GM12878 (cell line): ENCODE data around the gene TSHZ1. TPM values are rescaled to one million over a fixed set of nuclear protein-coding genes. Genes with fewer than 3 reads are reported as not detected.

ENCODE experiments used
- ATAC-seq: fragments of 200-7000 bp; cut with Tn5 transposase; 3 replicates; pipeline ENCODE4 v1.9.1; 2020; ENCODE audit warnings: mild to moderate bottlenecking, moderate library complexity
- BruUV-seq: library from RNA; stranded (reverse); fragments of 400-500 nt; replicated peaks from 2 replicates; lab custom pipeline; 2021; lab: Mats Ljungman, UMichigan
- CTCF ChIA-PET: fragments of 300-600 bp; sonication (Branson Sonifier 250); formaldehyde crosslinking; extraction: SDS; loops from one replicate; lab custom pipeline; 2021; ENCODE audit warnings: inconsistent platforms; lab: Yijun Ruan, JAX
- POLR2A ChIA-PET: fragments of 350-600 bp; formaldehyde crosslinking; extraction: SDS; loops from one replicate; lab custom pipeline; 2021; ENCODE audit warnings: inconsistent platforms; lab: Charles Lee
- RAD21 ChIA-PET: fragments of 300-600 bp; sonication (Branson Sonifier 250); formaldehyde crosslinking; loops from one replicate; lab custom pipeline; 2023; ENCODE audit warnings: antibody characterized with exemption; ENCODE audit not compliant: unreplicated experiment; lab: Charles Lee
- SMC1A ChIA-PET: fragments of 300-600 bp; sonication (Branson Sonifier 250); formaldehyde crosslinking; loops from one replicate; lab custom pipeline; 2023; ENCODE audit not compliant: unreplicated experiment, uncharacterized antibody; lab: Charles Lee
- DNase-seq: peaks from one replicate; pipeline ENCODE4 v3.0.0-alpha.2; 2011; ENCODE audit warnings: low read depth, low spot score
- FAIRE-seq: peaks from 3 replicates; lab custom pipeline; 2011; peaks lifted over from hg19 to GRCh38; lab: Jason Lieb, UNC
- H2AFZ ChIP-seq: 2 replicates; pipeline ENCODE4 v1.6.0; 2011; ENCODE audit warnings: low read depth, low read length, control low read depth; ENCODE audit not compliant: control insufficient read depth
- H3K27ac ChIP-seq: 2 replicates; pipeline ENCODE4 v1.5.1; 2011; ENCODE audit warnings: control low read depth; ENCODE audit not compliant: control insufficient read depth, insufficient read depth
- H3K27me3 ChIP-seq, 2 experiments: replicated peaks in 1 of 2; 2 replicates each; pipeline versions ENCODE4 v1.6.0 to v1.6.1; 2011; ENCODE audit warnings: low read length in 1 of 2; ENCODE audit not compliant: control insufficient read depth in 2 of 2, insufficient read depth in 2 of 2
- H3K36me3 ChIP-seq, 2 experiments: 2 replicates each; pipeline ENCODE4 v1.5.1; 2011; ENCODE audit warnings: low read length in 1 of 2; ENCODE audit not compliant: control insufficient read depth in 2 of 2, insufficient read depth in 2 of 2
- H3K4me1 ChIP-seq: 2 replicates; pipeline ENCODE4 v1.6.1; 2011; ENCODE audit warnings: mild to moderate bottlenecking, low read length, moderate library complexity, mixed read lengths; ENCODE audit not compliant: control insufficient read depth, insufficient read depth
- H3K4me2 ChIP-seq: 2 replicates; pipeline ENCODE4 v1.6.0; 2011; ENCODE audit warnings: control low read depth; ENCODE audit not compliant: control insufficient read depth, insufficient read depth
- H3K4me3 ChIP-seq: fragments of 200-600 bp; sonication (generic); 2 replicates; pipeline ENCODE4 v1.5.1; 2016
- H3K79me2 ChIP-seq: 2 replicates; pipeline ENCODE4 v1.6.0; 2011; ENCODE audit warnings: low read length; ENCODE audit not compliant: control insufficient read depth, insufficient read depth
- H3K9ac ChIP-seq: 2 replicates; pipeline ENCODE4 v1.8.0; 2011; ENCODE audit warnings: low read length, control low read depth, mixed read lengths; ENCODE audit not compliant: control insufficient read depth, insufficient read depth
- H3K9me3 ChIP-seq: replicated peaks from 3 replicates; pipeline ENCODE4 v1.5.1; 2011; ENCODE audit warnings: mild to moderate bottlenecking, low read length; ENCODE audit not compliant: control insufficient read depth, insufficient read depth
- H4K20me1 ChIP-seq: 2 replicates; pipeline ENCODE4 v1.6.0; 2011; ENCODE audit not compliant: control insufficient read depth, insufficient read depth
- CBFB ChIP-seq: IDR thresholded peaks from 2 replicates; pipeline ENCODE4 v1.6.1; 2016; ENCODE audit warnings: antibody characterized with exemption, low read depth
- ETV6 ChIP-seq, 2 experiments: fragments of 450-650 bp in 1 of 2; IDR thresholded peaks in 1 of 2; conservative IDR thresholded peaks in 1 of 2; 2 replicates each; pipeline ENCODE4 v1.6.1; 2014; ENCODE audit warnings: antibody characterized with exemption in 1 of 2, borderline replicate concordance in 1 of 2, low read depth in 1 of 2, mild to moderate bottlenecking in 1 of 2, moderate library complexity in 1 of 2
- FOS ChIP-seq: IDR thresholded peaks from 3 replicates; pipeline ENCODE4 v1.6.1; 2011; ENCODE audit warnings: borderline replicate concordance; ENCODE audit not compliant: insufficient read length; ENCODE audit errors: extremely low read depth
- MXI1 ChIP-seq: fragments of 150-350 bp; IDR thresholded peaks from 2 replicates; pipeline ENCODE4 v1.6.1; 2011; ENCODE audit warnings: low read depth, mild to moderate bottlenecking, inconsistent platforms, low read length, improper control_type of control experiment
- NFYB ChIP-seq: IDR thresholded peaks from 2 replicates; pipeline ENCODE4 v1.6.1; 2011; ENCODE audit warnings: low read depth, mild to moderate bottlenecking, low read length, improper control_type of control experiment, moderate library complexity; ENCODE audit not compliant: insufficient read depth
- SMAD5 ChIP-seq: IDR thresholded peaks from 2 replicates; pipeline ENCODE4 v1.6.1; 2016; ENCODE audit warnings: antibody characterized with exemption, low read depth
- YBX1 ChIP-seq: fragments of 450-650 bp; IDR thresholded peaks from 2 replicates; pipeline ENCODE4 v1.6.1; 2016; ENCODE audit warnings: antibody characterized with exemption
- YY1 ChIP-seq: IDR thresholded peaks from 2 replicates; pipeline ENCODE4 v1.6.1; 2011; ENCODE audit warnings: low read depth, mild to moderate bottlenecking, low read length
- WGBS: methylation state at CpG from one replicate; pipeline ENCODE4 v1.1.6; 2016; ENCODE audit warnings: low lambda C conversion rate; ENCODE audit not compliant: insufficient replicate concordance, insufficient coverage; ENCODE audit errors: missing lambda C conversion rate; 5-methylcytosine and 5-hydroxymethylcytosine counted together
- in situ Hi-C: fragments of 300-500 bp; cut with MboI; formaldehyde crosslinking; loops from 9 replicates; pipeline ENCODE4 v1.14.3; 2018; ENCODE audit warnings: mixed read lengths
- intact Hi-C: fragments of 100-400 bp; cut with micrococcal nuclease; formaldehyde crosslinking; loops from one replicate; pipeline ENCODE4 v1.14.2; 2022; ENCODE audit not compliant: unreplicated experiment
- polyA plus RNA-seq, 11 experiments: library from polyadenylated mRNA; depleted of rRNA in 4 of 11; unstranded in 6 of 11; stranded (reverse) in 5 of 11; fragments of >200 nt; fragmentation: Nextera tagmentation in 4 of 11; fragmentation: Illumina TruSeq in 1 of 11; extraction: Ambion mirVana in 4 of 11; extraction: Trizol in 1 of 11; gene quantifications; 1 replicate in 1 of 11; 2 replicates in 10 of 11; pipeline versions ENCODE4 v1.2.1 to v1.2.3, GENCODE V29; 2011 to 2016; ENCODE audit warnings: inconsistent platforms in 2 of 11, missing spikeins in 2 of 11, low read depth in 1 of 11
- total RNA-seq, 4 experiments: library from RNA; depleted of rRNA in 3 of 4; stranded (reverse); fragments of >200 nt in 3 of 4; fragmentation: Illumina TruSeq in 1 of 4; extraction: Trizol in 1 of 4; gene quantifications; 2 replicates each; pipeline versions ENCODE4 v1.2.1 to v1.2.3, GENCODE V29; 2013 to 2021
- TF ChIP-seq, protein P1 (sequence below): fragments of 450-650 bp; IDR thresholded peaks from 2 replicates; pipeline ENCODE4 v1.6.1; 2017; ENCODE audit warnings: low read depth, mild to moderate bottlenecking, moderate library complexity
- TF ChIP-seq, protein P2 (sequence below): fragments of 450-650 bp; formaldehyde crosslinking; IDR thresholded peaks from 2 replicates; pipeline ENCODE4 v1.5.0; 2022; ENCODE audit warnings: mild to moderate bottlenecking, missing genetic modification characterization
- TF ChIP-seq, protein P3 (sequence below): fragments of 450-650 bp; IDR thresholded peaks from 2 replicates; pipeline ENCODE4 v1.6.1; 2017; ENCODE audit warnings: mild to moderate bottlenecking
- TF ChIP-seq, protein P4 (sequence below): fragments of 450-650 bp; IDR thresholded peaks from 2 replicates; pipeline ENCODE4 v1.6.1; 2017; ENCODE audit warnings: mild to moderate bottlenecking, low read depth, inconsistent platforms; ENCODE audit not compliant: poor library complexity, severe bottlenecking

The TSHZ1 gene
- total and polyA plus RNA-seq, 10 of the 15 experiments (the other 5 are each of a cell fraction or from before 2014, with no cell fraction given), result 2.2 to 15.2 (median 5.1) TPM

DNA sequence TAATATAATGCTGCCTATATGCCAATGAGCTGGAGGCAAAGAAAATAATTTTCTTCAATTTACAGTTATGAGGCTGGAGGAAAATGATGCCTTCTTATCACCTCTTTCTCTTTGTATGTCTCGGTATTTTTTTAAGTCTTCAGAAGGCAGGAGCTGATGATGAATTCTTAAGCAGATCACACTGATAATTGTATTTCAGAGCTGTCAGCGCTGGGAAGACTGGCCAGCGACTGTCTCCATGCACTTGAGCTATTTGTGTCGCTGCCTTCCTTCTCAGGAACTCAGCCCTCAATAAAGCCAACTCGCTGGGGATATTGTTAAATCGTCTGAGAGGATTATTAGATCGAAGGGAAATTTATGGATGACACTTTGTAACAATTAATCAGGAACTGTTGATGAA lies 42.0 kb upstream of the TSHZ1 start (continued):
- no peak for TF ChIP-seq NFYB
- TF ChIP-seq, protein P1, sequence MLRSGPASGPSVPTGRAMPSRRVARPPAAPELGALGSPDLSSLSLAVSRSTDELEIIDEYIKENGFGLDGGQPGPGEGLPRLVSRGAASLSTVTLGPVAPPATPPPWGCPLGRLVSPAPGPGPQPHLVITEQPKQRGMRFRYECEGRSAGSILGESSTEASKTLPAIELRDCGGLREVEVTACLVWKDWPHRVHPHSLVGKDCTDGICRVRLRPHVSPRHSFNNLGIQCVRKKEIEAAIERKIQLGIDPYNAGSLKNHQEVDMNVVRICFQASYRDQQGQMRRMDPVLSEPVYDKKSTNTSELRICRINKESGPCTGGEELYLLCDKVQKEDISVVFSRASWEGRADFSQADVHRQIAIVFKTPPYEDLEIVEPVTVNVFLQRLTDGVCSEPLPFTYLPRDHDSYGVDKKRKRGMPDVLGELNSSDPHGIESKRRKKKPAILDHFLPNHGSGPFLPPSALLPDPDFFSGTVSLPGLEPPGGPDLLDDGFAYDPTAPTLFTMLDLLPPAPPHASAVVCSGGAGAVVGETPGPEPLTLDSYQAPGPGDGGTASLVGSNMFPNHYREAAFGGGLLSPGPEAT, result no peak
- TF ChIP-seq, protein P2, sequence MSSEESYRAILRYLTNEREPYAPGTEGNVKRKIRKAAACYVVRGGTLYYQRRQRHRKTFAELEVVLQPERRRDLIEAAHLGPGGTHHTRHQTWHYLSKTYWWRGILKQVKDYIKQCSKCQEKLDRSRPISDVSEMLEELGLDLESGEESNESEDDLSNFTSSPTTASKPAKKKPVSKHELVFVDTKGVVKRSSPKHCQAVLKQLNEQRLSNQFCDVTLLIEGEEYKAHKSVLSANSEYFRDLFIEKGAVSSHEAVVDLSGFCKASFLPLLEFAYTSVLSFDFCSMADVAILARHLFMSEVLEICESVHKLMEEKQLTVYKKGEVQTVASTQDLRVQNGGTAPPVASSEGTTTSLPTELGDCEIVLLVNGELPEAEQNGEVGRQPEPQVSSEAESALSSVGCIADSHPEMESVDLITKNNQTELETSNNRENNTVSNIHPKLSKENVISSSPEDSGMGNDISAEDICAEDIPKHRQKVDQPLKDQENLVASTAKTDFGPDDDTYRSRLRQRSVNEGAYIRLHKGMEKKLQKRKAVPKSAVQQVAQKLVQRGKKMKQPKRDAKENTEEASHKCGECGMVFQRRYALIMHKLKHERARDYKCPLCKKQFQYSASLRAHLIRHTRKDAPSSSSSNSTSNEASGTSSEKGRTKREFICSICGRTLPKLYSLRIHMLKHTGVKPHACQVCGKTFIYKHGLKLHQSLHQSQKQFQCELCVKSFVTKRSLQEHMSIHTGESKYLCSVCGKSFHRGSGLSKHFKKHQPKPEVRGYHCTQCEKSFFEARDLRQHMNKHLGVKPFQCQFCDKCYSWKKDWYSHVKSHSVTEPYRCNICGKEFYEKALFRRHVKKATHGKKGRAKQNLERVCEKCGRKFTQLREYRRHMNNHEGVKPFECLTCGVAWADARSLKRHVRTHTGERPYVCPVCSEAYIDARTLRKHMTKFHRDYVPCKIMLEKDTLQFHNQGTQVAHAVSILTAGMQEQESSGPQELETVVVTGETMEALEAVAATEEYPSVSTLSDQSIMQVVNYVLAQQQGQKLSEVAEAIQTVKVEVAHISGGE, result no peak

DNA sequence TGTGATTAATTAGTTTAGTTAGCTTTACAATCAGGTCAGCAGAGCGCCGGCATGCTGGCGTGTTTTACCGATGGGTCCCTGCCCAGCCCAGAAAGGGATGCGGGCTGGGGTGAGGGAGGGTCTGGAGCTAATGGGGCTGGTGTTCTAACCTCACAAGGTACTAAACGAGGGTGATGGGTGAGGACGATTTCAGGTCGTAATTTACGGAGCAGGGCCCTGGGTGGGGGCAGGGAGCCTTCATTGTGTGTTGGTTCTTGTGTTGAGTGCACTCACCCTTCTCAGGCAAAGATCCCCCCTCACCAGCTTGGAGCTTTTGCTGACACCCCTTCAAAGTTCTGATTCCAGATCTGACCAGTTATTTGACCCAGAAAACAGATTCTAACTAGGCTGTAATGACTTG lies 41.2 kb upstream of the TSHZ1 start:
- 66% methylated on average over 9 of the region's 9 CpGs for WGBS
- H3K4me2 ChIP-seq, result no peak overlapping the region
- H3K4me1 ChIP-seq, result peaks cover 15% of the 10 kb centered on the region
- TF ChIP-seq YY1 (no peak), YBX1 (no peak), SMAD5 (no peak), MXI1 (no peak), ETV6 (conservative IDR thresholded peaks at IDR 0.05 in 1 of 2, IDR thresholded peaks at IDR 0.05 in 1 of 2; ENCODE audit: borderline replicate concordance in 1 of 2, low read depth in 1 of 2) (no peak), CBFB (no peak), FOS (no peak)
- TF ChIP-seq, protein P3, sequence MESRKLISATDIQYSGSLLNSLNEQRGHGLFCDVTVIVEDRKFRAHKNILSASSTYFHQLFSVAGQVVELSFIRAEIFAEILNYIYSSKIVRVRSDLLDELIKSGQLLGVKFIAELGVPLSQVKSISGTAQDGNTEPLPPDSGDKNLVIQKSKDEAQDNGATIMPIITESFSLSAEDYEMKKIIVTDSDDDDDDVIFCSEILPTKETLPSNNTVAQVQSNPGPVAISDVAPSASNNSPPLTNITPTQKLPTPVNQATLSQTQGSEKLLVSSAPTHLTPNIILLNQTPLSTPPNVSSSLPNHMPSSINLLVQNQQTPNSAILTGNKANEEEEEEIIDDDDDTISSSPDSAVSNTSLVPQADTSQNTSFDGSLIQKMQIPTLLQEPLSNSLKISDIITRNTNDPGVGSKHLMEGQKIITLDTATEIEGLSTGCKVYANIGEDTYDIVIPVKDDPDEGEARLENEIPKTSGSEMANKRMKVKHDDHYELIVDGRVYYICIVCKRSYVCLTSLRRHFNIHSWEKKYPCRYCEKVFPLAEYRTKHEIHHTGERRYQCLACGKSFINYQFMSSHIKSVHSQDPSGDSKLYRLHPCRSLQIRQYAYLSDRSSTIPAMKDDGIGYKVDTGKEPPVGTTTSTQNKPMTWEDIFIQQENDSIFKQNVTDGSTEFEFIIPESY, result no peak
- TF ChIP-seq, protein P4, sequence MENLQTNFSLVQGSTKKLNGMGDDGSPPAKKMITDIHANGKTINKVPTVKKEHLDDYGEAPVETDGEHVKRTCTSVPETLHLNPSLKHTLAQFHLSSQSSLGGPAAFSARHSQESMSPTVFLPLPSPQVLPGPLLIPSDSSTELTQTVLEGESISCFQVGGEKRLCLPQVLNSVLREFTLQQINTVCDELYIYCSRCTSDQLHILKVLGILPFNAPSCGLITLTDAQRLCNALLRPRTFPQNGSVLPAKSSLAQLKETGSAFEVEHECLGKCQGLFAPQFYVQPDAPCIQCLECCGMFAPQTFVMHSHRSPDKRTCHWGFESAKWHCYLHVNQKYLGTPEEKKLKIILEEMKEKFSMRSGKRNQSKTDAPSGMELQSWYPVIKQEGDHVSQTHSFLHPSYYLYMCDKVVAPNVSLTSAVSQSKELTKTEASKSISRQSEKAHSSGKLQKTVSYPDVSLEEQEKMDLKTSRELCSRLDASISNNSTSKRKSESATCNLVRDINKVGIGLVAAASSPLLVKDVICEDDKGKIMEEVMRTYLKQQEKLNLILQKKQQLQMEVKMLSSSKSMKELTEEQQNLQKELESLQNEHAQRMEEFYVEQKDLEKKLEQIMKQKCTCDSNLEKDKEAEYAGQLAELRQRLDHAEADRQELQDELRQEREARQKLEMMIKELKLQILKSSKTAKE, result no peak
- H3K27me3 ChIP-seq, result no peaks in the 10 kb centered on the region
- H3K27ac ChIP-seq, result no peak overlapping the region
- FAIRE-seq (no peak), ATAC-seq (no peak), DNase-seq (no peak)
- no peak overlapping the region for H3K9ac ChIP-seq
- H3K36me3 ChIP-seq, result no peaks in the 10 kb centered on the region
- ChIA-PET RAD21 (no interaction called here), SMC1A (interaction anchor here (1.2 kb wide), 1 partner anchor 12 kb away, joined by 3 read pairs; no protein-coding TSS in a partner anchor), CTCF (no interaction called here), POLR2A (no interaction called here)
- no peak overlapping the region for H2AFZ ChIP-seq
- H3K79me2 ChIP-seq, result no peaks in the 10 kb centered on the region
- H3K4me3 ChIP-seq, result no peak overlapping the region
- H4K20me1 ChIP-seq, result no peaks in the 10 kb centered on the region
- BruUV-seq, result no TSS peak
- H3K9me3 ChIP-seq, result no peaks in the 10 kb centered on the region
- in situ Hi-C loops, result no loop called here
- intact Hi-C loops, result no loop called here
